Measurements from ENCODE around the gene CPEB4.

Gene CPEB4

GRCh38 chr5:173971681-173972345 is 83.7 kb downstream of the CPEB4 start:
- DNase-seq (ENCODE audit: insufficient read length, low spot score) = no peak
- FAIRE-seq = no peak

DNA sequence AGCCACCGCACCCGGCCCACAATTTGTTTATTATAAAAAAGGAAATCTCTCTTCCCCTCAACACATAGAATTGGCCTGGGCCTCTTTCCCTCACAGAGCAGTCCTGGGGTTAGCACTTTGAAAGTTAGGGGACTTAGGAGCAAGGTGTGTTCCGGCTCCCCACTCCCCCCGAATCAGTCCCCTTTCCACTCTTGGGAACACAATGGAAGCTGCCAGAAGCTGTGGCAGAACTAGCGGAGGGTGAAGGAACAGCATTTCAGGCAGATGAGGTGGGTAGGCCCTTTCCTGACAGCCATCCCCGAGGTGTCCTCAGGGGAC is 84.4 kb downstream of the CPEB4 start:
- FAIRE-seq (no peak), DNase-seq (ENCODE audit: insufficient read length, low spot score) (no peak)

DNA sequence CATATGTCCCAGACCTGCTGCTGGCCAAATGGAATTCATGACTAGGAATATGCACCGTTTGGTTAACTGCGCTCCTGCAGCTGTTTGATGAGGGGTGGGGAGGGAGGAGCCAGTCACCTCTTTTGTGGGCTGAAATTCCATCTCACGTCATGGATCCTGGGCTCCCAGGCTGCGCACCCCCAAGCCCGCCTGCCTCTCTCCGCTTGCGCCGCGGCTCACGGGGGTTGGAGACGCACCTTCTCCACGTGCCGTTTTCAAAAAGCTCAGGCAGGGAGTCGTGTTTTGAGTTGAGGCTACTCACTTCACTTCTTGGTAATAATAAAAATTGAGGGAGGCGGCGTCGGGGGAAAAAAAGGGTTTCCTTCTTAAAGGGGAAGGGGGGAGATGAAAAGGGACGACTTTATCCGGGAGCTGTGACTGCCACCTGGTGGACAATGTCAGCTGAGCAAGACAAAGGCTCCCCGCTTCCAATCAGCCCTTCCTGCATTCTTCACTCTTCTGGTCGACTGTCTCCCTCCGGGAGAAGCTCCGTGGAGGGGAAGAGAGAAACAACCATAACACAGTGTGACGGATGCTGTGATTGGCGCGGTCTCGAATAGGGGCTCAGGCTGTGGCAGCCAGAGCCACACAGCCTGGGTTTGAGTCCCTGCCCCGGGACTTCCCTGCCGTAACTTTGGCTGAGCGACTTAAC is 84.9 kb downstream of the CPEB4 start:
- FAIRE-seq = peak; percentile 92

GRCh38 chr5:173973616-173973969 is 85.4 kb downstream of the CPEB4 start:
- no peak for DNase-seq (ENCODE audit: insufficient read length, low spot score)
- no peak for FAIRE-seq

More for the DNA sequence above, 84.9 kb downstream of the CPEB4 start:
- DNase-seq (ENCODE audit: insufficient read length, low spot score) = peak; percentile 79

DNA sequence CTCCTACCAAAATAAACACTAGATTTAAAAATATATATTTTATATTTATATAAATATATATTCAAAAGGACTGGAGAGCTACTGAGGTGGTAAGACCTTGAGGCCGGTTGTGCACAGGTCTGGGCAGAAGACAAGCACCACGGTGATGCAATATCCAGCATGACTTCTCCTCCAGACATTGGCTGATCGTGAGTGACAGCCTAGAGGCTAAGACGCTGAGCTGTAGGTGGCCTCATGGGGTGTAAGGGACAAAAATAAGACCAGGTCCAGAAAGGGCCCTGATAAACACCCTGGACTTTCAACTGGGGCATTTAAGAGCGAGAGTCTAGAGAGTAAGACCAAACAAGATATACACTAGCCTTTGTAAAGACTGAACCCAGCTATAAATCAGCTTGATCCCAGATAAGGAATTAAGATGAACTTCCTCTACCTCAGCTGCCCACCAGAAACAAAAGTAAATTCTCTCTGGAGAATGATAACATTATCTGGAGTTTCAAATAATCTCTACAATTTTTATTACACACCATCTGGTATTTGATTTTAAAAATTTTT is 86.6 kb downstream of the CPEB4 start:
- no peak for FAIRE-seq
- DNase-seq (ENCODE audit: insufficient read length, low spot score) = no peak

DNA sequence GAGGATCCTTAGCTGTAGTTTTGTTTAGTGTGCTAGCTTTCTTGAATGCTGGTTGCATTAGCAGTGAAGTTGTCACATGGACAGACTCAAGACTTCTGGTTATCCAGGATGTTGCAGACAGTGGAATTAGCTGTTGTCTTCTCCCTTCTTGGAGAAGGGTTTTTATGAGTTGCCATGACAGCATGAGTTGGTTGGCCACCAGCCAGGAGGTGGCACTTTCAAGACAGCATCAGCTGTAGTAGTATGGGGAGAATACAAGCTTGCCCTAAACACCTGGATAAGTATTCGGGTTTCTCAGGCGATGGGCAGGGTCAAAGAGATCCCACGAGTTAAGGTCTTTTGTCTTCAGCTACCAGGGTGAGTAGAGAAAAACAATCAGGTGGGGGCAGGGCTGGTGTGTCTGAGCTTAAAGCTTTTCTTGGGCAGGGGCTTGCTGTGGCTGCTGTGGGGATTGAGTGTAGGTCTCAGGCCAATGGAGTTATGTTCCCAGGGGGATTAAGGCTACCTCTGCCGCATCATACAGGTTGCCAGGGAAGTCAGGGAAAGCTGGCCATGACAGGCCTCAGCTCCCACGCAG is 93.1 kb downstream of the CPEB4 start:
- FAIRE-seq (no peak), DNase-seq (ENCODE audit: insufficient read length, low spot score) (no peak)

- FAIRE-seq (no peak), DNase-seq (ENCODE audit: insufficient read length, low spot score) (no peak)
Observed at GRCh38 chr5:173984218-173984617, 96.1 kb downstream of the CPEB4 start.

- DNase-seq (ENCODE audit: insufficient read length, low spot score) (no peak), FAIRE-seq (no peak)
Observed at GRCh38 chr5:173988554-173989431, 100.6 kb downstream of the CPEB4 start, which contains the start of gene C5orf47. TSS of gene C5orf47 (plus strand) at chr5:173989170. CDS start at chr5:173989264, 94 bp downstream.

- FAIRE-seq (no peak), DNase-seq (ENCODE audit: insufficient read length, low spot score) (no peak)
Observed at GRCh38 chr5:173989432-173990082, 101.4 kb downstream of the CPEB4 start.

DNA sequence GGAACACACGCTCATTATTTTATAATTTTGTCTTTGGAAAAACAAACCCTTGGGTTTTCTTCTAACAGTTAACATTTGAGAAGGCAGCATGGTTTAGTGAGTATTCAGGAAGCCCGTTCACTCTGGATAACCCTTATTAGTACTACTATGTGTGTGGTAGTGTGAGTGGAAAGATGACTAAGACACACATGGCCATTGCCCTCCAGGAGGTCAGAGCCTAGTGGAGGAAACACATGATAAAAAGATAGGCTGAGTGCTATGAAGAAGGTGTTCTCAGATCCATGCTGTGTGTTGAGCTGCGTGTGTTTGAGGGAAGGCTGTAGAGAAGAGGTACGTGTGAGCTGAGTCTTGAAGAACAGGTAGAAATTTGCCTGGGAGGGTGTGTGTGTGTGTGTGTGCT is 109.2 kb downstream of the CPEB4 start:
- FAIRE-seq = no peak

GRCh38 chr5:173998531-173998930 is 110.4 kb downstream of the CPEB4 start:
- DNase-seq (ENCODE audit: insufficient read length, low spot score) (no peak), FAIRE-seq (no peak)

More for the DNA sequence above, 109.2 kb downstream of the CPEB4 start:
- no peak for DNase-seq (ENCODE audit: insufficient read length, low spot score)

DNA sequence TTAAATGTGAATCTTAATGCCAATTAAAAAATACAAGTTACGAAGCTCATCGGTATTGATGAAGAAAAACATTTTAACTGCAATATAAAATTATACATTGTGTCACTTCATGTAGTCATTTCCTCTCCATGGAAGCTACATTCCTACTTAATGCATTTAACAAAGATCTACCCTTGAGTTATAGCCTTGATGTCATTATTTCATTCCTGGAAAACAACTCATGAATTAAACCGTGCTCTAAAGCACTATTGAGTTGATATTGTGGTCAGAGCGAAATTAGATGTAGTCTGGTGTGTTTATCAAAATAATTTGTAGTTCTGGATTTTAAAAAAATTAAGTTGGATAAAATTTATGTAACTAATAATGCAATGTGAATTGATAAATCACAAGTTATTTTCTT is 111.9 kb downstream of the CPEB4 start:
- no peak for FAIRE-seq

GRCh38 chr5:174003795-174004194 is 115.6 kb downstream of the CPEB4 start:
- no peak for FAIRE-seq
- DNase-seq (ENCODE audit: insufficient read length, low spot score) = no peak

More for the DNA sequence above, 111.9 kb downstream of the CPEB4 start:
- DNase-seq (ENCODE audit: insufficient read length, low spot score) = no peak

DNA sequence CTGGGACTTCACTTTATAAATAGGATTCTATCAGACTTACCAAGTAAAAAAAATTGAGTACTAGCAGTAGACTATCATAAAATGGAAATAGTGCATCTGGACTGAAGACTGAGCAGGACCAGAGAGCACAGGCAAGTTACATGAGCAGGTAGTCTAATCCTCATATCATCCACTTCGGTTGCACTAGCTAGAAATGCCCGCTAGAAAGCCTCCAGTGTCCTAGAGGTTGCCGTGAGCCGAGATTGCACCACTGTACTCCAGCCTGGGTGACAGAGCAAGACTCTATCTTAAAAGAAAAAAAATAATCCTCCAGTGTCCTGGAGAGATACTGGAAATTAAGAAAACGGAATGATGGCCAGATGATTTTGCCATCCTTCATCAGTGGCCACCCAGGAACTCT is 120.8 kb downstream of the CPEB4 start:
- FAIRE-seq (no peak), DNase-seq (ENCODE audit: insufficient read length, low spot score) (no peak)

GRCh38 chr5:174010365-174010764 is 122.2 kb downstream of the CPEB4 start:
- DNase-seq (ENCODE audit: insufficient read length, low spot score) = no peak
- FAIRE-seq = no peak

GRCh38 chr5:174011441-174011840 is 123.3 kb downstream of the CPEB4 start:
- DNase-seq (ENCODE audit: insufficient read length, low spot score) (no peak), FAIRE-seq (no peak)

All from GM19239 (cell line).